NB4 (cell line): ENCODE data around the gene LSAMP.

Source experiments
- MYC ChIP-seq: IDR thresholded peaks from 2 replicates; pipeline ENCODE4 v1.6.1; 2011; ENCODE audit warnings: low read depth, low read length
- POLR2A ChIP-seq: IDR thresholded peaks from 2 replicates; pipeline ENCODE4 v1.6.1; 2011; ENCODE audit warnings: mild to moderate bottlenecking; ENCODE audit not compliant: insufficient read length; ENCODE audit errors: extremely low read depth
- TF ChIP-seq, protein P1 (sequence below): IDR thresholded peaks from one replicate; pipeline ENCODE4 v1.5.1; 2012; ENCODE audit warnings: low read depth, low read length
- TF ChIP-seq, protein P2 (sequence below): IDR thresholded peaks from 2 replicates; pipeline ENCODE4 v1.6.1; 2011; ENCODE audit warnings: low read depth, low read length

DNA sequence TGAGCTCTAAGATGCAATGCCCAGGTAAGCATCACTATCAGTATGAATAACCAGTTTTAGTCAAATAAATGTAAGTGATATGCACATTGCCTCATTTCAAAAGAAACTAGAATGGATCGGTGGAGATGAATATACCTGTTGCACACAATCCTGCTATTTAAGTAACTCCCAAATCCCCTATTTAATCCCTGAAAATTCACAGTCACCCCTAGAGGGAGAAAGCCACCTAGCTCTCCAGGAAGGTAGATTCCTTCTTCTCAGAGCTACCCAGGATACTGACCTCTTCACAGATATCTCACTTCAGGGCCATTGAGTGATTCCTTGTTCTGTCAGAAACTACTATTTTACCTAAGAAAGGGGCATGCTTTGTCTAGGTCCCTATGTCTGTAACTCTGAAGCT lies 11.7 kb downstream of the LSAMP start:
- TF ChIP-seq, protein P1, sequence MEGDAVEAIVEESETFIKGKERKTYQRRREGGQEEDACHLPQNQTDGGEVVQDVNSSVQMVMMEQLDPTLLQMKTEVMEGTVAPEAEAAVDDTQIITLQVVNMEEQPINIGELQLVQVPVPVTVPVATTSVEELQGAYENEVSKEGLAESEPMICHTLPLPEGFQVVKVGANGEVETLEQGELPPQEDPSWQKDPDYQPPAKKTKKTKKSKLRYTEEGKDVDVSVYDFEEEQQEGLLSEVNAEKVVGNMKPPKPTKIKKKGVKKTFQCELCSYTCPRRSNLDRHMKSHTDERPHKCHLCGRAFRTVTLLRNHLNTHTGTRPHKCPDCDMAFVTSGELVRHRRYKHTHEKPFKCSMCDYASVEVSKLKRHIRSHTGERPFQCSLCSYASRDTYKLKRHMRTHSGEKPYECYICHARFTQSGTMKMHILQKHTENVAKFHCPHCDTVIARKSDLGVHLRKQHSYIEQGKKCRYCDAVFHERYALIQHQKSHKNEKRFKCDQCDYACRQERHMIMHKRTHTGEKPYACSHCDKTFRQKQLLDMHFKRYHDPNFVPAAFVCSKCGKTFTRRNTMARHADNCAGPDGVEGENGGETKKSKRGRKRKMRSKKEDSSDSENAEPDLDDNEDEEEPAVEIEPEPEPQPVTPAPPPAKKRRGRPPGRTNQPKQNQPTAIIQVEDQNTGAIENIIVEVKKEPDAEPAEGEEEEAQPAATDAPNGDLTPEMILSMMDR: no peak
- no peak for TF ChIP-seq POLR2A
- TF ChIP-seq MYC: no peak
- TF ChIP-seq, protein P2, sequence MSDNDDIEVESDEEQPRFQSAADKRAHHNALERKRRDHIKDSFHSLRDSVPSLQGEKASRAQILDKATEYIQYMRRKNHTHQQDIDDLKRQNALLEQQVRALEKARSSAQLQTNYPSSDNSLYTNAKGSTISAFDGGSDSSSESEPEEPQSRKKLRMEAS: no peak
